Thyroid gland (tissue), 4 donors: Measurements from ENCODE around the gene PLEKHA6. TPM values are rescaled to one million over a fixed set of nuclear protein-coding genes. Genes with fewer than 3 reads are reported as not detected.

ENCODE experiments used
- DNase-seq, 2 donors: peaks; one replicate each; pipeline ENCODE4 v3.0.0-alpha.2; 2019
- H3K27ac ChIP-seq, 3 donors: fragments of 200-600 bp; sonication (generic); 1 replicate in 2 of 3; 2 replicates in 1 of 3; pipeline ENCODE4 v1.5.1; 2016 to 2019; ENCODE audit warnings: mild to moderate bottlenecking in 1 of 3, moderate library complexity in 1 of 3
- H3K27me3 ChIP-seq: fragments of 200-600 bp; sonication (generic); one replicate; pipeline ENCODE4 v1.5.1; 2019
- H3K36me3 ChIP-seq, 2 donors: fragments of 200-600 bp; sonication (generic); one replicate each; pipeline ENCODE4 v1.5.1; 2016 to 2019
- H3K4me1 ChIP-seq, 2 donors: fragments of 200-600 bp; sonication (generic); one replicate each; pipeline ENCODE4 v1.5.1; 2017 to 2019
- H3K4me3 ChIP-seq, 3 donors: fragments of 200-600 bp; sonication (generic); replicated peaks in 1 of 3; 1 replicate in 2 of 3; 2 replicates in 1 of 3; pipeline ENCODE4 v1.5.1; 2016; ENCODE audit warnings: mild to moderate bottlenecking in 1 of 3
- H3K9me3 ChIP-seq: fragments of 200-600 bp; sonication (generic); one replicate; pipeline ENCODE4 v1.5.1; 2017
- CTCF ChIP-seq, 6 experiments: fragments of 200-600 bp in 3 of 6; fragments of 450-650 bp in 3 of 6; sonication (generic) in 3 of 6; IDR thresholded peaks; one replicate each; pipeline ENCODE4 v1.5.1; 2016 to 2019; ENCODE audit warnings: antibody characterized with exemption in 6 of 6, mild to moderate bottlenecking in 2 of 6, inconsistent platforms in 1 of 6, moderate library complexity in 1 of 6
- POLR2A ChIP-seq, 2 donors: fragments of 450-650 bp; IDR thresholded peaks; one replicate each; pipeline ENCODE4 v1.6.1; 2017; ENCODE audit warnings: antibody characterized with exemption in 2 of 2, mild to moderate bottlenecking in 2 of 2, moderate library complexity in 1 of 2
- WGBS, 2 donors: methylation state at CpG; one replicate each; pipeline ENCODE4 v1.1.5; 2017; 5-methylcytosine and 5-hydroxymethylcytosine counted together
- intact Hi-C: fragments of 100-400 bp; cut with DNase I; formaldehyde crosslinking; loops from one replicate; pipeline ENCODE4 v1.15.1; 2023
- total RNA-seq, 4 donors: library from RNA; depleted of rRNA; stranded (reverse); fragments of >200 nt; gene quantifications; one replicate each; pipeline ENCODE4 v1.2.3, GENCODE V29; 2016

PLEKHA6 gene
- total RNA-seq, 4 donors from 2014 or later: 2.9 to 8.9 (median 4.0) TPM

- Histone ChIP-seq H3K4me3 (no peak overlapping the region), H3K4me1 (peaks cover 0 to 7% of the 10 kb centered on the region in 2 donors), H3K9me3 (no peaks in the 10 kb centered on the region), H3K36me3 (no peaks in the 10 kb centered on the region), H3K27ac (no peak overlapping the region), H3K27me3 (no peaks in the 10 kb centered on the region)
- TF ChIP-seq CTCF (IDR thresholded peaks at IDR 0.05) (no peak), POLR2A (IDR thresholded peaks at IDR 0.05) (no peak)
- 30 to 50% methylated on average over 12 to 19 of the region's 44 CpGs for WGBS, 2 donors
- intact Hi-C loops: no loop called here
- DNase-seq: peak; percentile 3 to 7
Measured at GRCh38 chr1:204190212-204191211, 169.2 kb downstream of the PLEKHA6 start.

GRCh38 chr1:204188959-204189639 is 170.6 kb downstream of the PLEKHA6 start:
- no peak overlapping the region for H3K4me3 ChIP-seq
- TF ChIP-seq POLR2A (IDR thresholded peaks at IDR 0.05) (no peak), CTCF (IDR thresholded peaks at IDR 0.05) (no peak)
- WGBS, 2 donors: 81 to 91% methylated on average over 10 to 11 of the region's 11 CpGs
- no peak for DNase-seq
- intact Hi-C loops: no loop called here
- H3K27me3 ChIP-seq: no peaks in the 10 kb centered on the region
- H3K27ac ChIP-seq: no peak overlapping the region
- H3K9me3 ChIP-seq: no peaks in the 10 kb centered on the region
- peaks cover 0 to 7% of the 10 kb centered on the region in 2 donors for H3K4me1 ChIP-seq
- H3K36me3 ChIP-seq: no peaks in the 10 kb centered on the region

- Histone ChIP-seq H3K27ac (no peak overlapping the region), H3K27me3 (no peaks in the 10 kb centered on the region), H3K9me3 (no peaks in the 10 kb centered on the region), H3K4me3 (no peak overlapping the region), H3K36me3 (no peaks in the 10 kb centered on the region), H3K4me1 (peaks cover 0 to 7% of the 10 kb centered on the region in 2 donors)
- intact Hi-C loops: no loop called here
- no peak for DNase-seq
- TF ChIP-seq CTCF (IDR thresholded peaks at IDR 0.05) (no peak), POLR2A (IDR thresholded peaks at IDR 0.05) (no peak)
- 77 to 84% methylated on average over 10 of the region's 10 CpGs for WGBS, 2 donors
Measured at GRCh38 chr1:204186597-204186996, 173.1 kb downstream of the PLEKHA6 start.

- intact Hi-C loops: no loop called here
- Histone ChIP-seq H3K4me1 (no peaks in the 10 kb centered on the region), H3K27ac (no peak overlapping the region), H3K9me3 (no peaks in the 10 kb centered on the region), H3K4me3 (no peak overlapping the region), H3K36me3 (no peaks in the 10 kb centered on the region), H3K27me3 (no peaks in the 10 kb centered on the region)
- no peak for TF ChIP-seq CTCF (IDR thresholded peaks at IDR 0.05)
- TF ChIP-seq POLR2A (IDR thresholded peaks at IDR 0.05): no peak
- 54 to 71% methylated on average over 1 of the region's 1 CpG for WGBS, 2 donors
- DNase-seq: no peak
Measured at GRCh38 chr1:204181116-204181515, 178.6 kb downstream of the PLEKHA6 start.

GRCh38 chr1:204180133-204180532 is 179.6 kb downstream of the PLEKHA6 start:
- WGBS, 2 donors: 83 to 87% methylated on average over 6 of the region's 6 CpGs
- no peaks in the 10 kb centered on the region for H3K9me3 ChIP-seq
- H3K4me1 ChIP-seq: no peaks in the 10 kb centered on the region
- no peak for DNase-seq
- intact Hi-C loops: no loop called here
- no peak for TF ChIP-seq CTCF (IDR thresholded peaks at IDR 0.05)
- TF ChIP-seq POLR2A (IDR thresholded peaks at IDR 0.05): no peak
- no peaks in the 10 kb centered on the region for H3K36me3 ChIP-seq
- H3K4me3 ChIP-seq: no peak overlapping the region
- no peak overlapping the region for H3K27ac ChIP-seq
- no peaks in the 10 kb centered on the region for H3K27me3 ChIP-seq
